ENCODE measurements around the gene RFPL3.

DNA sequence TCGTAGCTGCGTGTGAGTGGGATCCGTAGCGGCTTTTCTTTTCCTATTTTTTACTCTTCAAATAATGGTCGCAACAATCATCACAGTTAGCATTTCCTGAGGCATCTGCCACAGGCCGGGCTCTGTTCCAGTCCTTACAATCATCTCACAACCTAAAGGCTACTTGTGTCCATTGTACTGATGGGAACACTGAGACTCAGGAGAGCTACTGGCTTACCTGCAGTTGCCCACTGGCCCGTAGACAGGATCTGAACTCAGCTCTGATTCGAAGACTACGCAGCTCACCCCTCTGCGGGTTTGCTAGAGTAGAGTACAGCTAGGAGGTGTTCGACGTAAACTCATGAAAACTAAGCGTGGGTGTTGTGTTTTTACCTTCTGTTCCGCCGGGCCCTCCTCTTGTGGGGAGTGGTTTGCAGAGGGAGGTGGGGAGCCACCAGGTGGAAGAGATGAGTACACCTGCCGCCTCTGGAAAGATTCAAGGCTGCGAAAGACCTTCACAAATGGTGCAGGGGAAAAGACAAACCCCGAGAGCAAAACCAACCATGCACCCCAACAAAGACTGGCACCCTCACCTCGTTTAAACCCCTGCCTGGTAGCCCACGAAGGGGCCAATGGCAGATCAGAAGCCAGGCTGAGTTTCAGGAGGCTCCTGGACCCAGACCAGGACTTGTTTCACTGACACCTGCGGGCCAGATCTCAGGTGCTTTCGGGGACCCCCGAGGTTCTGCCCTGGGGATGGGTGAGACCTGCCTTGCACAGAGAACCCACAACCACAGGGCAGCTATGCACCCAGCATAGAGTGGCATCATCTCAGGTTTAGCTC is 18.3 kb upstream of the RFPL3 start:
- no peak for TF ChIP-seq CTCF (IDR thresholded peaks at IDR 0.05; ENCODE audit: poor library complexity)
- TF ChIP-seq EZH2 (IDR thresholded peaks at IDR 0.05; ENCODE audit: borderline replicate concordance), result no peak
- TF ChIP-seq EZH2phosphoT487 (IDR thresholded peaks at IDR 0.05; ENCODE audit: low read depth, severe bottlenecking, unreplicated experiment), result no peak
